Medulla oblongata (tissue), 1 donor: Measurements from ENCODE around the gene USP11.

ENCODE experiments used
- DNase-seq: peaks from one replicate; pipeline ENCODE4 v3.0.0-alpha.2; 2015; ENCODE audit errors: extremely low spot score

Gene USP11

DNA sequence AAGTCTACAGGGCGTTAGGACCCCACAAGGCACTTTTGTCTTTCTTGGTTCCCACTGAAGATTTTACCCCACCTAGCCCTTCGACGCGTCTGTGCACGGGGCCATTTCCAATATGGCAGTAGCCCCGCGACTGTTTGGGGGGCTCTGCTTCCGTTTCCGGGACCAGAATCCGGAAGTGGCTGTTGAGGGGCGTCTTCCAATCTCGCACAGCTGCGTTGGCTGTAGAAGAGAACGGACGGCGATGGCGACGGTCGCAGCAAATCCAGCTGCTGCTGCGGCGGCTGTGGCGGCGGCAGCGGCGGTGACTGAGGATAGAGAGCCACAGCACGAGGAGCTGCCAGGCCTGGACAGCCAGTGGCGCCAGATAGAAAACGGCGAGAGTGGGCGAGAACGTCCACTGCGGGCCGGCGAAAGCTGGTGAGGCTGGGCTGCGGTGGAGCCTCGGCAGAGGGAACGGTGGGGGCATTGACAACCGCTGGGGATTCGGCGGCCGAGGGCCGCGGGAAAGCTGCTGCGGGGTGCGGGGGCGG, at the start of gene USP11:
USP11 (plus strand) TSS at position 207 of the 530 bp plus-strand sequence; CDS start at position 242, 35 bp downstream.
- peak; percentile 22 for DNase-seq

GRCh38 chrX:47184486-47184885, 48.3 kb upstream of the USP11 start:
- no peak for DNase-seq

DNA sequence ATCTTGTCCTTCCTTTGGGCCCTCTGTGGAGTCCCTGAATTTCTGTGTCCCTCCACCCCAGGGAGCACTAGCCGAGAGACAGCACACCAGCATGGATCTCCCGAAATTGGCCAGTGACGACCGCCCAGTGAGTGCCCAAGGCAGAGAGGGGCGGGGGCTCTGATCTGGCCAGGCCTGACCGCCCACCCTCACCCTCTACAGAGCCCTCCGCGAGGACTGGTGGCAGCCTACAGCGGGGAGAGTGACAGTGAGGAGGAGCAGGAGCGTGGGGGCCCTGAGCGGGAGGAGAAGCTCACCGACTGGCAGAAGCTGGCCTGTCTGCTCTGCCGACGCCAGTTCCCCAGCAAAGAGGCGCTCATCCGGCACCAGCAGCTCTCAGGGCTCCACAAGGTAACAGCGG, 47.6 kb upstream of the USP11 start:
- no peak for DNase-seq

DNA sequence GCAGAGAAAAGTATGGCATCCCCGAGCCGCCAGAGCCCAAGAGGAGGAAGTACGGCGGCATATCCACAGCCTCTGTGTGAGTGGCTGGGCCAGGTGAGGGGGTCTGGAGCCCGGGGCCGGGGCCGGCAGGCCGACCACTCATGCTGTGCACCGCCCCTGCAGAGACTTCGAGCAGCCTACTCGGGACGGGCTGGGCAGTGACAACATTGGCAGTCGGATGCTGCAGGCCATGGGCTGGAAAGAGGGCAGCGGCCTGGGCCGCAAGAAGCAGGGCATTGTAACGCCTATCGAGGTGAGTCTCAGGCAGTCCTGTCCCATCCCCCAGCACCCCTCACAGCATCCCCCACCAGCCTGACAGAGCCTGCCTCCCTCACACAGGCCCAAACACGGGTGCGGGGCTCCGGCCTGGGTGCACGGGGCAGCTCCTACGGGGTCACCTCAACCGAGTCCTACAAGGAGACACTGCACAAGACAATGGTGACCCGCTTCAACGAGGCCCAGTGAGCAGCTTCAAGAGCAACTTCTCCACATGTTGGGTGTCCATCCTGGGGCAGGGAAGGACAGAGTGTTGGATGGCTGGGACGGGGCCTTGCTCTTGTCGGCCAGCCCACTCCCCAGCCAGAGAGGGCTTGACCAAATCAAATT, 46.6 kb upstream of the USP11 start:
- DNase-seq = no peak

GRCh38 chrX:47187106-47187677, 45.6 kb upstream of the USP11 start:
- DNase-seq = no peak

- no peak for DNase-seq
Measured at GRCh38 chrX:47189906-47190305, 42.9 kb upstream of the USP11 start.

DNA sequence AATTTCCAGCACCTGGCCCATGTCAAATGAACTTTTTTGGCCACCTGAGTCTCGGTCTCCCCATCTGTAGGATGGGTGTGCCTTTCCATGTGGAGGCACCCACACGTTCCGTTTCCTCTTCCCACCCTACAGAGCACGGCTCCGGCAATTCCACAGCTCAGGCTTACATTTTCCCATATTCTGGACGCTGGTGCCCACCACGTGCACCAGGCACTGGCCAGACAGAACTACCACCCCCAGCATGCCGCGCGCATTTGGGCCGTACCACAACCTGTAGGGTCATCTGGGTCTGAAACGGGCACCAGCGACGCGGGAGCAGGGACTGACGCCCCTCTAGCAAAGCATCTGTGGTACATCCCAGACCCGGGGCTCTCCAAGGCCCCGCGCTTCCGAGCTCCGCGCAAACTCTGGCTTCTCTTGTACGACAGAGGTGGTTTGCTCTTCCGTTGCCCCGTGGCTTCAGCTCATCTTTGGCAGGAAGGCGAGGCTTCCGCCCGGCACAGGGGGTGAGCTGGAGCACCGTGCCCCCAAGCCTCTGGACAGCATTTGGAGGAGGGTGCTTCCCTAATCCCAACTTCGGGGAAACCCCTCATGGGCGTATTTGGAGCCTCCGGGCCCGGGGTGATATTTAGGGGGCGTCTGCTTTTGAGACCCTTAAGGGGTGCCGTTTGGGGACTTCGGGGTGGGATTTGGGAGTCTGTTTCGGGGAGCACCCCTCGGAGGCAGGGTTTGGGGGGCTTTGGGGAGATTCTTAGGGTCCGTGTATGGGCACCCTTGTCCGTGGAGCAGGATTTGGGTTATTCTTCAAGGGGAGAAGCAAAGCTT, 42.2 kb upstream of the USP11 start:
- DNase-seq = peak; percentile 87

GRCh38 chrX:47191331-47191730, 41.5 kb upstream of the USP11 start:
- no peak for DNase-seq

DNA sequence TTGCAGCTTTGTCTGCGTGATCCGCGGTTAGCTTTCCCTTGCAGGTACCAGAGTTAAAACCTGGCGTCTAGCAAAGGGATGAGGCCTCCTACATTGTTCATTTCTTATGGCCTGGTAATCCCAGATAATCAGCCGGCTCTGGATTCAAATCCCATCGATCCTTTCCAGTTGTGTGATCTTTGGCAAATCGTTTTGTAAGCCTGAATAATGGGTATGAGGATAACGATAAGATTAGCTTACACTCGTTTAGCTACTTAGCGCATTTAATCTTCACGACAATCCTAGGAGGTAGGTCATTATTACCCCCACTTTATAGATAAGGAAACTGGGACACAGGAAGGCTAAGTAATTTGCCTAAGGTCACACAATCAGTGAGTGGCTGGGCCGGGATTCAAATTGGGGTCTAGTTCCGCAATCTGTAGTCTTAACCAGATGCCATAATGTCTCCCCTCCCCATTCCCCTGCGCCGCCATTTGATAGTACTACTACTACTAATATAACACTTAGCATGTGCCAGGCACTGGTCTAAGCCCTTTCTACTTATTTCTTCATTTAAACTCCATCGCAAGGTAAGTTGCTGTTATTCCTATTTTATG, 40.9 kb upstream of the USP11 start:
- no peak for DNase-seq

GRCh38 chrX:47193475-47194193, 39.2 kb upstream of the USP11 start, which contains the start of gene UBA1:
TSS of gene UBA1 (plus strand) at chrX:47193829. CDS start at chrX:47198803, 4,974 bp downstream.
- DNase-seq = peak; percentile 96

DNA sequence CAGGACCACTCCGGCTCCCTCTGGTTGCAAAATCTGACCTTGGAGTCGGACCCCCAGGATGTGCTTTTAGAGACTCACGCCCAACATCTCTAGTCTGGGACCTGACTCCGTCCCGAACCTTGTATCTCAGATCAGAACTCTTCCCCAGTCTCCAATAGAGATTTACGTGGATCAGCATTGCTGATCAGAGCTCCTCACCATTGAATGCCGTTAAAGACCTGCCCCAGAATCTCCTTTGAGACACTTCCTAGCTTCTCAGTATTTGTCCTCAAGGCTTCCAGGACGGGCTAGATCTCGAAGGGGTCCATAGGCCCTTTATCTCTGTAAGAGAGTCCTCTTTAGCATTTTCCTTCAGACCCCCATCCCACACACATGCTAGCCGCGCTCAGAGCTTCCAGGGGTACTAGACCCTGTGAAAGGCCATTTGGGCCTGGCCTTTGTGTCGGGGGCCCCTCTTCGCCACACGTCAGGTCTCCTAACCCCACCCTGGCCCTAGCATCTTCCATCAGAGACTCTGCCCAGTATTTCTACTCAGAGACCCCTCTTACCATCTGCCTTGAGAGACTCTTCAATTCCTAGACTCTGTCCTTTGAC, 38.5 kb upstream of the USP11 start:
- DNase-seq = no peak

DNA sequence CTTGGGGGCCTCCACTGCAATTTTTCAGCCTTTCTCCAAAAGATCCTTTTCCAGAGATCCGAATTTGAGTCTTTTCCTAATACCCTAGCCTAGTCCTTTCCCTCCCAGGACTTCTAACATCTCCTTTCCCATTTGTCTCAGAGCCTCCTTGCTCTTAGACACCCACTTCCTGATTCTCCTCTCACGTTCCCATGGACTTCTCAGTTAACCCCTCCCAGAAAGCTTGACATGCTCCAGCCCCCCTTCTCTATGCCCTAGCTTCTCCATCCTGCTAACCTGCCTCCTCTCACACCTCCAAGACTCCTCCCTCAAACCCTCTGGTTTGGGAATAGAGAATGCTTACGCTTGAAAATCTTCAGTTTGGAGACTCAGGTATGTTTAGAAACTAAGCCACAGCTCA, 36.7 kb upstream of the USP11 start:
- DNase-seq = no peak

DNA sequence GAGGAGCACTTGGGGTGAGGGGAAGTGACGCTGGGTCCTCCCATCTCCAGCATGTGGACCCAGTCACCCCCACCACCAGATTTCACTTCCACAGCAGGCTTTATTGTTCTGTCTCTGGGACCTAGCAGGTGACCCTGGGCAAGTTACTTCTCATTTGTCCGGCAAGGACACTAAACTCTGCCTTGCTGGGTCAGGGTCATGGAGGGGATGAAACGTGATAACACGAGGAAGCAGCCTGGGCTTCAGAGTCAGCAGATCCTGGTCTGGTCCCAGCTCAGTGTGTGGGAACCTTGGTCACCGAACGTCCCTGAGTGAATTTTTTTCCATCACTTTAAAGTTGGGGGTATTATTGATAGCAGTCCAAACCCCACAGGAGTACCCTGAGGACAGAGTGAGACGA, 35.3 kb upstream of the USP11 start:
- no peak for DNase-seq

GRCh38 chrX:47198026-47198686, 34.7 kb upstream of the USP11 start:
- DNase-seq = no peak

- DNase-seq = no peak
Measured at GRCh38 chrX:47198687-47199080, 34.1 kb upstream of the USP11 start.

GRCh38 chrX:47199286-47199685, 33.5 kb upstream of the USP11 start:
- DNase-seq = no peak

GRCh38 chrX:47200385-47201150, 32.2 kb upstream of the USP11 start:
- no peak for DNase-seq

DNA sequence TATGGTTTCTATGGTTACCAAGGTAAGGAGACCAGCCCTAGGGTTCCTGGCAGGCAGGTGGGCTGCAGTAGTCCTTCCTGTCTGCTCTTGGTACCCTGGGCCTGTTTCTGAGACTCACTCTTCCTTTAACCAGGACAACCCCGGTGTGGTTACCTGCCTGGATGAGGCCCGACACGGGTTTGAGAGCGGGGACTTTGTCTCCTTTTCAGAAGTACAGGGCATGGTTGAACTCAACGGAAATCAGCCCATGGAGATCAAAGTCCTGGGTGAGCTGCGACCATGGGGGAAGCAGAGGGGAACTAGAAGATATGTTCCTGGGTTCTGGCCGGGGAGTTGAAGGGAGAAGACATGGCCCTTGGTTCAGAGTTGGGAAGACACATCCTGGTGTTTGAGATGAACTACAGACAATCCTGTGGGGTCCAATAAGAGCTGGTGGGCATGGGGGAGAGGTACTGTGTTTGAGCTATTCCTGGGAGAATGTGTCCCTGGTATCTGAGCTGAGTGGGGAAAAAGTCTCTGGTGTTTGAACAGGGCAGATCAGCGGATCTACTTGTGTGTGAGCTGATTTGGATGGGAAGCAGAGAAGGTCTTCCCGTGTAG, 31.4 kb upstream of the USP11 start:
- no peak for DNase-seq

DNA sequence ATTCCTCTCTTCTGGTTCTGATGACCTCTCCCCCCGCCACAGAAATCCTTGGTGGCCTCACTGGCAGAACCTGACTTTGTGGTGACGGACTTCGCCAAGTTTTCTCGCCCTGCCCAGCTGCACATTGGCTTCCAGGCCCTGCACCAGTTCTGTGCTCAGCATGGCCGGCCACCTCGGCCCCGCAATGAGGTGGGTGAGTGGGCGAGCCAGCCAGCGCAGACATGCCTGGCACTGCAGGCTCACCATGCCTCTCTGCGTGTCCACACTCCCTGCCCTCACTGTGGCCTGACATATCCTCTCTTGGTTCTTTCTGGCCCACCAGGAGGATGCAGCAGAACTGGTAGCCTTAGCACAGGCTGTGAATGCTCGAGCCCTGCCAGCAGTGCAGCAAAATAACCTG, 30.5 kb upstream of the USP11 start:
- no peak for DNase-seq
